ENCODE measurements around the gene LCN15. TPM values are rescaled to one million over a fixed set of nuclear protein-coding genes. Genes with fewer than 3 reads are reported as not detected.

The LCN15 gene
- total and polyA plus RNA-seq, 2 of the 13 experiments (the other 11 are each of a cell fraction or from before 2014, with no cell fraction given): 1.3 to 53.7 TPM

GRCh38 chr9:136728080-136728547 is 36.2 kb downstream of the LCN15 start (continued):
- TF ChIP-seq GPN1 (CRISPR knock-in tag; IDR thresholded peaks at IDR 0.05; ENCODE audit: borderline replicate concordance): no peak
- 0 out of 2 replicates have a peak, but pooled peaks have one; percentile 6 for TF ChIP-seq KDM5A (IDR thresholded peaks at IDR 0.05; ENCODE audit: borderline replicate concordance, low read length)
- no peak for TF ChIP-seq KDM1A (CRISPR knock-in tag; IDR thresholded peaks at IDR 0.05)
- TF ChIP-seq ZUFSP (CRISPR knock-in tag; IDR thresholded peaks at IDR 0.05; ENCODE audit: borderline replicate concordance): no peak
- TF ChIP-seq CEBPB (IDR thresholded peaks at IDR 0.05; ENCODE audit: borderline replicate concordance, low read depth, low read length): no peak
- peak; percentile 46; the same call in 1 of the 2 replicates for TF ChIP-seq CREBL2 (CRISPR knock-in tag; IDR thresholded peaks at IDR 0.05; ENCODE audit: borderline replicate concordance)
- TF ChIP-seq ZNF670 (CRISPR knock-in tag; IDR thresholded peaks at IDR 0.05; ENCODE audit: borderline replicate concordance): no peak; the same call in 1 of the 2 replicates
- TF ChIP-seq NAIF1 (CRISPR knock-in tag; IDR thresholded peaks at IDR 0.05; ENCODE audit: borderline replicate concordance): no peak; the same call in 1 of the 2 replicates
- TF ChIP-seq ARNT2 (CRISPR knock-in tag; IDR thresholded peaks at IDR 0.05; ENCODE audit: low read depth): peak; percentile 95
- TF ChIP-seq HHEX (CRISPR knock-in tag; IDR thresholded peaks at IDR 0.05): no peak
- TF ChIP-seq RFXAP (CRISPR knock-in tag; IDR thresholded peaks at IDR 0.05; ENCODE audit: borderline replicate concordance): peak; percentile 85; the same call in 1 of the 2 replicates
- no peak for TF ChIP-seq ZMAT5 (CRISPR knock-in tag; IDR thresholded peaks at IDR 0.05; ENCODE audit: borderline replicate concordance, low read depth)
- no peak for TF ChIP-seq ZNF431 (CRISPR knock-in tag; IDR thresholded peaks at IDR 0.05; ENCODE audit: borderline replicate concordance, low read depth)
- TF ChIP-seq SUZ12 (IDR thresholded peaks at IDR 0.05; ENCODE audit: low read depth, low read length): no peak
- no peak; the same call in 1 of the 2 replicates for TF ChIP-seq ZSCAN30 (CRISPR knock-in tag; IDR thresholded peaks at IDR 0.05)
- peak; percentile 84 for TF ChIP-seq ZNF18 (CRISPR knock-in tag; IDR thresholded peaks at IDR 0.05; ENCODE audit: insufficient replicate concordance)
- TF ChIP-seq MLLT10 (CRISPR knock-in tag; IDR thresholded peaks at IDR 0.05): no peak
- TF ChIP-seq ZNF30 (CRISPR knock-in tag; IDR thresholded peaks at IDR 0.05): no peak
- no peak for TF ChIP-seq ZFYVE20 (CRISPR knock-in tag; IDR thresholded peaks at IDR 0.05; ENCODE audit: borderline replicate concordance, low read depth)
- TF ChIP-seq RARA (CRISPR knock-in tag; IDR thresholded peaks at IDR 0.05): peak; percentile 63
- TF ChIP-seq ZNF414 (CRISPR knock-in tag; IDR thresholded peaks at IDR 0.05): no peak
- TF ChIP-seq ZKSCAN5 (CRISPR knock-in tag; IDR thresholded peaks at IDR 0.05): no peak
- peak; percentile 35; the same call in 1 of the 2 replicates for TF ChIP-seq SNAPC5 (CRISPR knock-in tag; IDR thresholded peaks at IDR 0.05; ENCODE audit: borderline replicate concordance)
- peak; percentile 99 for TF ChIP-seq POLR2AphosphoS5 (IDR thresholded peaks at IDR 0.05; ENCODE audit: low read depth, low read length)
- no peak for TF ChIP-seq ZSCAN29 (CRISPR knock-in tag; conservative IDR thresholded peaks at IDR 0.05)
- peak; percentile 92; the same call in 1 of the 2 replicates for TF ChIP-seq ERF (CRISPR knock-in tag; IDR thresholded peaks at IDR 0.05)
- TF ChIP-seq ZNF619 (CRISPR knock-in tag; IDR thresholded peaks at IDR 0.05): no peak
- no peak for TF ChIP-seq ISX (CRISPR knock-in tag; conservative IDR thresholded peaks at IDR 0.05)
